GM19467 (cell line): ENCODE measurements around the gene TXNRD1.
"Not testable (repeated sequence)": the region's sequence is repeated elsewhere in the genome, so short reads cannot be mapped to it uniquely, and the experiment has no call there.

ENCODE experiments used
- ATAC-seq: cut with Tn5 transposase; IDR thresholded peaks from one replicate; pipeline ENCODE4 v1.9.1; 2021; ENCODE audit warnings: mild to moderate bottlenecking, moderate library complexity; ENCODE audit not compliant: unreplicated experiment

The TXNRD1 gene

GRCh38 chr12:104215638-104216297 lies at the start of gene TXNRD1:
TXNRD1 (plus strand) TSS chr12:104215779; CDS start chr12:104215803, 24 bp downstream.
- ATAC-seq: peak; percentile 92

- no peak for ATAC-seq
These were observed 49.8 kb upstream of the TXNRD1 start for GRCh38 chr12:104165801-104166200.

DNA sequence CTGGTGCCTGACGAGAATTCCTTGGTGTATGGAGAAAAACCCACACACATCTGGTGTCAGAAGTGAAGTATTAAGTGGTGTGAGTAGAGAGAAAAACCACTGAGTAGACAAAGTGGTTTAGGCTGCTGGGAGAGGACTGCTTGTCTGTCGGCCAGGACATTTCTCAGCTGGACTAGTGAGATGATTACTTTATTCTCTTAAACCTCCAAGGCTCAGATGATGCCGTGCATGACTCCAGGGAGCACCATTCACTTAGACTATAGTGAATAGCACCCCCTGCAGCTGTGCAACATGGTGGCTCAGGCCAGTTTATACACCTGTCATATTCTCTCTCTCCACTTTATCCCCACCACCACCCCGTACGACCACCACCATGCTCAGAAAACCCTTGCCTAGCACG lies 49.1 kb upstream of the TXNRD1 start:
- ATAC-seq: no peak

DNA sequence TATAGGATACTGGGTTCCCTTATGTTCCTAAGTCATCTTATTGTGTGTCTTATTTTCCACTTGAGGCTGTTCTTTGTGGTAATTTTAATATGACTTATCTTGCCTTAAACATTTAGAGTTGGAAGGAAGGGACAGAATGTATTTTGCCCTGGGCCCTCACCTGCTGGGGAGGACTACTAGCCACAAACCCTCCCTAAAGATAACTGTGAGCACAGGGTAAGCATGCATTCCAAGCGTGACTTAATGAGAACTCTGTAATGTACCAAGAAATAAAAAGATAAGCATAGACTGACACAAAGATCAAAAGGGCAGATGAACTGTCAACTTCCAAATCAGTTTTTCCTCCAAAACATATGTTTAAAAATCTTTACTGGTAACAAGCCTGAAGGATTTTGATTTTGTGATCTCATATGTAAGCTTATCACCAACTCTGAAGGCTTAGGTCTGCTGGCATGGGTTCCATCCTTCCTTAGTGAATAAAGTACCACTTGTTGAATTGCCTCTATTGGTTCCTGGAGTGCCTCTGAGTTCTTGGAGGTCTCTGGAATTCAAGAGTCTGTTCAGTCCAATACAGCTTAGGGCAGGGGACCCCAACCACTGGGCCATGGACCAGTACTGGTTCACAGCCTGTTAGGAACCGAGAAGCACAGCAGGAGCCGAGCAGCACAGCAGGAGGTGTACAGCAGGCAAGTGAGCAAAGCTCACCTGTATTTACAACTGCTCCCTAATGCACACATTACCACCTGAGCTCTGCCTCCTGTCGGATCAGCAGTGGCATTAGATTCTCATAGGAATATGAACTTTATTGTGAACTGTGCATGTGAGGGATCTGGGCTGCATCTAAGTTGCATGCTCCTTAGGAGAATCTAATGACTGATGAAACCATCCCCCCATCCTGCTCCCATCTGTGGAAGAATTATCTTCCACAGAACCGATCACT lies 47.8 kb upstream of the TXNRD1 start:
- no peak for ATAC-seq

DNA sequence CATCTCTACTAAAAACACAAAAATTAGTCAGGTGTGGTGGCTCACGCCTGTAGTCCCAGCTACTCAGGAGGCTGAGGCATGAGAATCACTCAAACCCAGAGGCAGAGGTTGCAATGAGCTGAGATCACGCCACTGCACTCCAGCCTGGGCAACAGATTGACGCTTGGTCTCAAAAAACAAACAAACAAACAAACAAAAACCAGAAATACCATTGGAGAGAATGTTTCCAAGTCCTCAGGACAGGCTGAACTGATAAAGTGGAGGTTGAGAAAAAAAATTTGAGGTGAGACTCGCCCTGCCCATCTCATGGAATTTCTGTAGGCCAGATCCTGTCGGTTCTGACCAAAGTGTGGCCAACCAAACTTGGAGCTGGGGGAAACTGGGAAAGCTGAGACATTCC lies 47.0 kb upstream of the TXNRD1 start:
- no peak for ATAC-seq

DNA sequence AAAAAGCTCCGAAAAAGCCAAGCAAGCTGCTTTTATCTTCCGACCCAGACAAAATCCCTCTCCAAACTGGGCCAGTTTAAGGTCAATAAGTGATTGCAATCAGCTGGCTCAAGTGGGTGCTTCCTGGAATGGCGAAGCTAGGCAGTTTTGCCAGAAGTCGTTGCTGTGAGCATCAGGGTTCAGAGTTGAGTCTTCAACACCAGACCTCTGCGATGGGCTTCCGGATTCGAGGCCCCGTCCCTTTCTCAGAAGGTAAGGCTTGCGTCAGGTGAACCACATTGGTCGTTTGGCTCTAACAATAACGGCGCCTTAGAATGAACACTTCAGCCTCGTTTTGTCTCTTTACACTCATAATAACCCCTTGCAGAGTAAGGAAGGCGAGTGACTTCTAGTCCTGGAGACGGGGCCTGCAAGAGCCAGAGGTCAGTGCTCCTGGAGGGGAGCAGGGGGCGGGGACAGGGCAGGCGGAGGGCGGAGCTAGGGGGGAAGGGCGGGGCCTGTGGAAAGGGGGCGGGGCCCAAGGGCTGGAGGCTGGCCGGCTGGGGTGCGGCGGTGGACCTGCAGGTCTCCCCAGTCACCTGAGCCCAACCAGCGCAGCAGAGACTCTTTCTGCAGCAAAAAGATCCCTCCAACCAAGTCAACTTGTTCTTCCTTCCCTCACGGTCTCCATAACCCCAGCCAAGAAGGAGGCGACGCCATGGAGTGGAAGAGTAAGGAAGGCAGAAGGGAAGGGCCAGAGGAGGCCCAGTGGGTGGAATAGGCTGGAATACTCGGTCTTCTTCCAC lies 43.6 kb upstream of the TXNRD1 start:
- ATAC-seq: no peak

DNA sequence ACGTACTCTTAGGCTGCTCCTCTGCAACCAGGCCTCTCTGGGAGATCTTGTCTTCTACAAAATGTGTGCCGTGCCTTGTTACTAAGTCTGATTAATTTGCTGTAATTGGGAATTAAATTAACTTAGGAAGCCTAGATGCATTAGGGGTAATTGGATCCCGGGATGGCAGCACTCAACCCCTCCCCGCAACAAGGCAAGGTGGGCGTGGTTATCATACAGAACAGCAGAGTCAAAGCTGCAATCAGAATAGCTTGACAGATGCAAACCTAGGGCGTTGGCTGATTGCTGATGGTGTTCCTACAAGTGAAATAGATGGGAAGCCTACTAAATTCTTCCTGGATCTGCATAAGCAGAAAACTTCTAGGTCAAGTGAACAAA lies 43.0 kb upstream of the TXNRD1 start:
- ATAC-seq: no peak

- not testable (repeated sequence) for ATAC-seq
These were observed 41.8 kb upstream of the TXNRD1 start for GRCh38 chr12:104173804-104174203.

GRCh38 chr12:104175726-104176247 lies 39.8 kb upstream of the TXNRD1 start:
- ATAC-seq: no peak

DNA sequence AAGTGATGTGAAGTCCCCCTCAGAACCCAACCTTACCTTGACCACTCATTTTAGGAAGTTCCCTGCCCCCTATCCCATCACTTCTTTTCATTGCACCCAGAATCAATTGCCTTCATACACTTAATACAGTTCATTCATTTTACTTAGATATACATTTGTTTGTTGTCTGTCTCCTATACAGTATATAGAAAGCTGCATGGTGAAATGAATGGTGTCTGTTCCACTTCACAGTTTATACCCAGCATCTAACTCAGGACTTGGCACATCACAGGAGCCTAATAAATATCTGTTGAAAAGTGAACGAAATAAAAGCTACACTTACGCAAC lies 38.3 kb upstream of the TXNRD1 start:
- no peak for ATAC-seq

DNA sequence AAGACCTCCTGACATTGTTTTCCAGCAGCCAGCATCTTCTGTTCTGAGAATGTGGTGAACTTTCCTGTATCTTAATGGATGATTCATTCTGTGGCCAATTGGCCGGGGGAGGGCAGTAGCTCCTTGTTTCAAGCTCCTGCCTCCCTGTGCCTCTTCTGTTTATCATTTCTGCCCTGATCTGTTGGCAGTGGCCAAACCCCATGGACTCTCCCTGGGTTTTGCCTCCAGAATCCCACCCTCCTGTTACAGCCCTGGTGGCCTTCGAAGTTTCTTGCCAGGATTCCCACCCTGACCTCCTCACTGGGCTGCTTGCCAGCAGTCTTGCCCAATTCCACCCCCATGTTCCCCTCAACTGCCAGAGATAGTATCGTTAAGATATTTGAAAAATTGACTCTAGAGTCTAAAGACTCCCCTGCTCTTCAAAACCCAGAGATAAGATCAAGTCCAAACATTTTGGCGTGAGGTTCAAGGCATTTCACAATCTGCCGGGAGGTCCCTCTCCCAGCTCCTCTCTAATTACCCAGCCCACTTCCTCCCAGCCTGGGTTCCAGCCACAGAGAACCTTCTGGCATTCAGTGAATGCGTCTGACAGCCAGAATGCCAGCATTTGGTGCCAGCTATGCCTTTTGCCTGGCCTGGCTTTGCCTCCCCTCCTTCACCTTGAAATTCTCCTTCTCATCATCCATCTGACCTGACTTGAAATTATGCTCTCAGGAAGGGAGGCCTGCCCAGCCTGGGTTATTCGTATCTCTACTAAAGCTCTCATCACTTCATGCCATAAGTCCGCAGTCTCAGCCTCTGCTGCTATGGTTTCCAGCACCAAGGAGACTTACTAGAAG lies 37.7 kb upstream of the TXNRD1 start:
- no peak for ATAC-seq

DNA sequence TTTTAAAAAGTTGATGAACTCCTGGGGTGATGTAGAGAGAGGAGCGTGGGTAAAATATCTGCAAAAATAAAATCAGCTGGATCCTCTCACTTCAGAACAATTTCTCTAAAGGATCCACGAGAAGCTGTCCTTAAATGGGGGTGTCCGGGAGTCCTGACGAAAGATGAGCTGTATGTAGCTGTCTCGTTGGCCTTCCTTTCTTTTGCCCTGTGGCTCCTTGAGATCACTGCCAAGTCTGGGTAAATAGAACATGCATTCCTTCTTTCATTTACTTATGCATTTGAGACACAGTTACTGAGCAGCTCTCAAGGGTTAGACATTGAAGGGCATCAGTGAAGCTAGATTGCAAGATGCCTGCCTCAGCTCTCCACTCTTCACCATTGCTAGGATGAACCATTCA lies 35.2 kb upstream of the TXNRD1 start:
- ATAC-seq: no peak

DNA sequence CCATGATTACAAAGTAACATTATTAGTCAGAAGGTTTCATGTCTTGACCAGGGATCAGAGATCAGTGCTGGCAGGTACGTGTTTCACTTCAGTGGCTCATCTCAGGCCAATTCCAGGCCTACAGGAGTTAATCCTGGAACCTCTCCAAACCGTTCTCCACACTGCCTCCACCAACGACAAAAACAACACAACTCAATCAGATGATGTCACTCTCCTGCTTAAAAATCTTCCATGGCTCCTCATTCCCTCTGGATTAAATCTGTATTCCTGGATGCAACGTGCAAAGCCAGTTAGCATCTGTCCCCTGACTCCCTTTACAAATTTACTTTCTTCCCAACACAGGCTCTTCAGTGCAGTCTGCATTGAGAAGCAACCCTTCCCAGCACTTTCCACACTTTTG lies 34.3 kb upstream of the TXNRD1 start:
- ATAC-seq: no peak

- no peak for ATAC-seq
These were observed 33.4 kb upstream of the TXNRD1 start for GRCh38 chr12:104182144-104182543.

DNA sequence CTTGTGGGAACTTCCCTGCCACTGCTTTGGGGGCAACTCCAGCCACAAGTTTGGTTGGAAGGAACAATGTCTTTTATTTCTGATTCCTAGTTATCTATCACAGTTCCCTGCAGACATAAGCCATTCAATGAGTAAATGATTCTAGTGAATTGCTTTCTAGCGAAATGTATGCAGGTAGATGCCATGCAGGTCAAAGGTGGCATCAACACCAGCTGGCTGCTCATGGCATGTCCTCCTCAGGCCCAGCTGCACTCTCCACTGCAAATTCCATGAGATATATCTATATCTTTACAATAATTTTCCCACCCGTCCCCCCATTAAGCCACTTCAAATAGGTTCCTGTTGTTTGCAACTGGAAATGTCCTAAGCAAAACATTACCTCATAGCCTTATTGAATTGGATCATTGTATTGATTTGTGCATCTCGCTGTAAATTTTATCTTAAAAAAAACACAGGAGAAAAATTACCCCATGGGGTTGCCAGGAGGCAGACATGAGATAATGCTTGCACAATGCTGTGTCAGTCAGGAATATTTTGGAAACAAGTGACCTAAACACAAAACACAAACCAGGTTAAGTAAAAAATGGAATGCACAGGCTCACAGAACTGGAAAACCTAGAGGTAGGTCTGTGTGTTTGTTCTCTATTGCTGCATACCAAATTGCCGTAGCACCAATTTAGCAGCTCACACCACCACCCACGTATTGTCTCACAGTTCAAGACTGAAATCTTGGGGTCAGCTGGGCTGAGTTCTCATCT lies 32.8 kb upstream of the TXNRD1 start:
- ATAC-seq: no peak

DNA sequence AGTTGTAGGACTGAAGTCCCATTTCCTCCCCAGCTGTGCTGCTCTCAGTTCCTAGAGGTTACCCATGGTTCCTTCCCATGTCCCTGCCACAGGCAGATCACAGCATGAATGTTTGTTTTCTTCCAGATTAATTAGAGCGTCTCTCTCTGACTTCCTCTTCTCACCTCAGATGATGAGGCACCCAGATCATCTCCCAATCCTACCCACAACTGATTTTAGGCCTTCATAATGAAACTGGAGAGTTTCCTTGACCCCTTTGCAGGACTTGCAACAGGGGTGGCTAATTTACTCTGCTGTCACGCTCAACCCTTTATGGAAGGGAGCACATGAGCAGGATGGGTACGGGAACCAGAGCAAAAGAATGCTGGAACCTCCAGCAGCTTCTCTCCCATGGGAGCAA lies 32.1 kb upstream of the TXNRD1 start:
- ATAC-seq: no peak

- ATAC-seq: no peak
These were observed 28.0 kb upstream of the TXNRD1 start for GRCh38 chr12:104187446-104188155.

- no peak for ATAC-seq
These were observed 27.0 kb upstream of the TXNRD1 start for GRCh38 chr12:104188534-104188933.

- ATAC-seq: no peak
These were observed 25.5 kb upstream of the TXNRD1 start for GRCh38 chr12:104189915-104190555.
